ENCODE data around the gene RLBP1. TPM values are rescaled to one million over a fixed set of nuclear protein-coding genes. Genes with fewer than 3 reads are reported as not detected.

The RLBP1 gene
- total RNA-seq, 2 donors from 2014 or later = not detected

- no peak for DNase-seq (ENCODE audit: low spot score)
Observed at GRCh38 chr15:89209057-89209456, 12.3 kb downstream of the RLBP1 start.

GRCh38 chr15:89208256-89208655 is 13.1 kb downstream of the RLBP1 start:
- DNase-seq (ENCODE audit: low spot score) = no peak
- intact Hi-C loops (cut with DNase I) = no loop called here

More at GRCh38 chr15:89209057-89209456, 12.3 kb downstream of the RLBP1 start:
- intact Hi-C loops (cut with DNase I) = no loop called here

- DNase-seq (ENCODE audit: low spot score) = peak; percentile 91
- intact Hi-C loops (cut with DNase I) = no loop called here
Observed at GRCh38 chr15:89206908-89207331, 14.5 kb downstream of the RLBP1 start.

GRCh38 chr15:89205991-89206585 is 15.3 kb downstream of the RLBP1 start:
- intact Hi-C loops (cut with DNase I) = no loop called here
- DNase-seq (ENCODE audit: low spot score) = no peak

- intact Hi-C loops (cut with DNase I) = no loop called here
- DNase-seq (ENCODE audit: low spot score) = no peak
Observed at GRCh38 chr15:89203705-89204273, 17.6 kb downstream of the RLBP1 start.

GRCh38 chr15:89201465-89202005 is 19.8 kb downstream of the RLBP1 start:
- DNase-seq (ENCODE audit: low spot score) = no peak
- intact Hi-C loops (cut with DNase I) = no loop called here

GRCh38 chr15:89200182-89200581 is 21.2 kb downstream of the RLBP1 start:
- intact Hi-C loops (cut with DNase I) = no loop called here
- DNase-seq (ENCODE audit: low spot score) = no peak

- intact Hi-C loops (cut with DNase I) = no loop called here
Observed at GRCh38 chr15:89199746-89200145, 21.6 kb downstream of the RLBP1 start.

GRCh38 chr15:89198934-89199333 is 22.4 kb downstream of the RLBP1 start:
- intact Hi-C loops (cut with DNase I) = no loop called here
- no peak for DNase-seq (ENCODE audit: low spot score)

More at GRCh38 chr15:89199746-89200145, 21.6 kb downstream of the RLBP1 start:
- DNase-seq (ENCODE audit: low spot score) = no peak

- intact Hi-C loops (cut with DNase I) = no loop called here
- no peak for DNase-seq (ENCODE audit: low spot score)
Observed at GRCh38 chr15:89198196-89198595, 23.2 kb downstream of the RLBP1 start.

GRCh38 chr15:89197503-89197971 is 23.8 kb downstream of the RLBP1 start:
- no peak for DNase-seq (ENCODE audit: low spot score)
- intact Hi-C loops (cut with DNase I) = no loop called here

- DNase-seq (ENCODE audit: low spot score) = no peak
- intact Hi-C loops (cut with DNase I) = no loop called here
Observed at GRCh38 chr15:89196994-89197393, 24.4 kb downstream of the RLBP1 start.

- intact Hi-C loops (cut with DNase I) = no loop called here
- DNase-seq (ENCODE audit: low spot score) = no peak
Observed at GRCh38 chr15:89196241-89196640, 25.1 kb downstream of the RLBP1 start.

- intact Hi-C loops (cut with DNase I) = no loop called here
- DNase-seq (ENCODE audit: low spot score) = no peak
Observed at GRCh38 chr15:89195836-89196235, 25.5 kb downstream of the RLBP1 start.

GRCh38 chr15:89194608-89195007 is 26.8 kb downstream of the RLBP1 start:
- intact Hi-C loops (cut with DNase I) = no loop called here
- no peak for DNase-seq (ENCODE audit: low spot score)

GRCh38 chr15:89192766-89193165 is 28.6 kb downstream of the RLBP1 start:
- intact Hi-C loops (cut with DNase I) = no loop called here
- no peak for DNase-seq (ENCODE audit: low spot score)

- intact Hi-C loops (cut with DNase I) = no loop called here
- no peak for DNase-seq (ENCODE audit: low spot score)
Observed at GRCh38 chr15:89192136-89192535, 29.2 kb downstream of the RLBP1 start.

- intact Hi-C loops (cut with DNase I) = no loop called here
- no peak for DNase-seq (ENCODE audit: low spot score)
Observed at GRCh38 chr15:89187986-89188514, 33.3 kb downstream of the RLBP1 start.

- intact Hi-C loops (cut with DNase I) = no loop called here
- DNase-seq (ENCODE audit: low spot score) = no peak
Observed at GRCh38 chr15:89187301-89187985, 33.9 kb downstream of the RLBP1 start.

GRCh38 chr15:89186803-89187202 is 34.6 kb downstream of the RLBP1 start:
- DNase-seq (ENCODE audit: low spot score) = no peak
- intact Hi-C loops (cut with DNase I) = no loop called here

All from posterior vena cava (tissue), 2 donors.